ENCODE data around the gene CALCOCO1.
"Not testable (repeated sequence)": the region's sequence is repeated elsewhere in the genome, so short reads cannot be mapped to it uniquely, and the experiment has no call there.

CALCOCO1 gene, protein sequence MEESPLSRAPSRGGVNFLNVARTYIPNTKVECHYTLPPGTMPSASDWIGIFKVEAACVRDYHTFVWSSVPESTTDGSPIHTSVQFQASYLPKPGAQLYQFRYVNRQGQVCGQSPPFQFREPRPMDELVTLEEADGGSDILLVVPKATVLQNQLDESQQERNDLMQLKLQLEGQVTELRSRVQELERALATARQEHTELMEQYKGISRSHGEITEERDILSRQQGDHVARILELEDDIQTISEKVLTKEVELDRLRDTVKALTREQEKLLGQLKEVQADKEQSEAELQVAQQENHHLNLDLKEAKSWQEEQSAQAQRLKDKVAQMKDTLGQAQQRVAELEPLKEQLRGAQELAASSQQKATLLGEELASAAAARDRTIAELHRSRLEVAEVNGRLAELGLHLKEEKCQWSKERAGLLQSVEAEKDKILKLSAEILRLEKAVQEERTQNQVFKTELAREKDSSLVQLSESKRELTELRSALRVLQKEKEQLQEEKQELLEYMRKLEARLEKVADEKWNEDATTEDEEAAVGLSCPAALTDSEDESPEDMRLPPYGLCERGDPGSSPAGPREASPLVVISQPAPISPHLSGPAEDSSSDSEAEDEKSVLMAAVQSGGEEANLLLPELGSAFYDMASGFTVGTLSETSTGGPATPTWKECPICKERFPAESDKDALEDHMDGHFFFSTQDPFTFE

DNA sequence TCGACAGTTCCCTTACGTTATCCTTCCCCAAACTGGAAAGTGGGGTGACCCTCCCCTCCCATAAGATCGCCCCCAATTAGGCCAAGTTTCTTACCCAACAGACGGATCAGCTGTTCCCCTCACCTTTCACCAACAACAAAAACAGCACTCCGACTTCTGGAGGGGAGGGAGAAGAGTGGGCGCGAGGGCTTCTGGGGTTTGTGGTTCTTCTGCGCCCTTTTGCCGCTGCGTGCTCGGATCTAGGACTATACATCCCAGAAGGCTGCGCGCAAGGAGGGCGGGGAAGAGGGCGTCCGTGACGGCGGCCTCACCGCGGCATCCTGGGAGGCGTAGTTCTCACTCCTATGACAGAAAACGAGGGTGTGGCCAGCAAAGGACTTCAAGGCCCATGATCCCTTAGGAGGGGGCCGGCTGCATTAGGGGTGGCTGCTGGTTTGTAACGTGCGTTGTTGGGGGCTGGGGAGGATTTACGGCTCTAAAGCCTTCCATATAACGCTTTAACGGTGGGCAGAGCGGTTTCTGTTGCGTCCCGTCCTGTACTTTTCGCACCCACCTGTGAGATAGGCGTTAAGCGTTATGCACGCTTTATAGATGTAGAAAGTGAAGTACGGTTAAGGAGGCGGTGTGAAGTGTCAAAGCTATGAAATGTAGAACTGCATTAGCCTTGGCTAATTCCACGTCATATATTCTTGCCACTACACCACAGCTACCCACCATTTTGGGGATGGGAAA is at the start of gene CALCOCO1:
Gene CALCOCO1 (minus strand): TSS at position 143 of the 732 bp plus-strand sequence. CDS start 2,210 bp downstream, outside the sequence.
- peak; percentile 96 for DNase-seq (ENCODE audit: low spot score)

DNA sequence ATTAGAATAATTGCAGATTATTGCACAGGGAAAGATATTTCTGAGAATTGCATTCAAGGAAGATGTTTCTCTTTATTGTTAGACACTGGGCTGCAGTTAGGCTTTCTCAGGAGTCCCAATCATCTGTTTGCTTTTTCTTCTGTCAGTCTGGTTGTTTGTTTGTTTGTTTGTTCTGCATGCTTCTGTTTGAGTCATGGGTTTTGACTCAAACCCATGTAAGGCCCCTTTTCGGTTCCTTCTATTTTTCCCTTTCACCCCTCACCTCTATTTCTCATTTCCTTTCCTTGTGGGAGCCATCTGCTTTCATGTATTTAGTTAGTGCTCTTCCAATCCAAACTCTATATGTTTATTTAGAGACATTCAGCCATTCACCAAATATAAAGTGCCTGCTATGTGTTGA is 49.6 kb upstream of the CALCOCO1 start:
- DNase-seq (ENCODE audit: low spot score) = no peak

DNA sequence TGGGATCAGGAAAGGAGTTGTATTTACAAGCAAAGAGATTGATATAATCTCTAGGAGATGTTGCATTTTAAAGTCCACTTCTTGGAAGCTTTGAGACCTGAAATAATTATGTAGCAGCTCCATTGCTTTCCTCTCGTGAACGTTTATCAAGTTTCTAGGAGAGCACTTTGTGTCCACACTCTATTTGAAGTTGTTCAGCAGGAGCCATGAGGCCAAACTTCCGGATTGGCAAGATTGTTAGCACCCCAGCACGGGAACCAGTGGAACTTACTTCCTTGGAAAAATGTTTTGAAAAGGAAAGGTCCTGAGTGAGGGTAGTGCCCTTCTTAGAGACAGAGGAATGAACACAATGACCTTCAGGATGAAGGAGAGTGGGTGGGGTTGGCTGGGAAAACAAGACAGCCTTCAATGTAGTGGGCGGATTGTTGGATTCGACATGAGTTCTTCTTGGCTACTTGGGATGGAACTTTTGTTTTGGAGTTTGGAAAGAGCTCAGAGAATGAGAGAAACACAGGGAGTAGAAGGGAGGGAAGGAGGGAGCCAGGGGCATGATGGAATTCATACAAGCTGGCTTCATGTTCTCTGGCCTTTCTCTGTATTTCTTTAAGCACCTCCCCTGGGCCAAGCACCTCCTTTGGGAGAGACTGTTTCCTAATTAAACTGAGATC is 48.4 kb upstream of the CALCOCO1 start:
- no peak for DNase-seq (ENCODE audit: low spot score)

DNA sequence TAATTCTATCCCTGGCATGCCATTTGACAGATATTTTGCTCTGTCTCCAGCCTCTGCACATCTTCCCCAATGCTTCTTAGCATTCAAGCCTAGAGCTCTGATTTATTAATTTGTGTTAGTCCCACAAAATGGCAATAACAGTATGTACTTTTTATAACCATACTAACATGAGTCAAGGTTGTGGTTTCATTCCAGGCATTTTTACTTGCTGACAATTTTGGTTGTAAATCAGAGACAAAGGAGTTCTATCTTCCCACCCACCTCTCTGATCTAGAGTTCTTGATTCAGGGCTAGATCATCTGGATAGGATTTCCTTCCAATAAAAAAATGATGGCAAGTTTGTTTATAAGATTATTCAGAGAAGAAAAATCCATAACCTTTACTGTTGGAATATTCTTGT is 43.0 kb upstream of the CALCOCO1 start:
- peak; percentile 58 for DNase-seq (ENCODE audit: low spot score)

DNA sequence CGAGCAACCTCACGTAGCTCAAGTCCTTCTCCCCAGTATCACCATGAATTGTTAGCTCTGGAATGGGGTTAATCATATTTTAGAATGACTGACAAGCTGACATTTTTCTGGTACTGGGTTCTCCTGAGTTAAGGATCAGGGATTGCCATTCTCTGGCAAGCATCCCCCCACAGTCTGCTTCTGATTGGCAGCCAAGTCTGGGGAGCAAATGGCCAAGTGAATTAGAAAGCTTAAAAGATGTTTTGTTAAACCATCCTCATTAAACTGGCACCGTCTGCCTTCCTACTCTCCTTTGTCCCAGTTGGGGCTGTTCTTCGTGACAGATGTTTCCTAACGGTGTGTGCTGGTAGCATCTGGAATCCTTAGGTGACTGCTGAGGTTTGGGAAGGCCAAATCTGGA is 41.7 kb upstream of the CALCOCO1 start:
- no peak for DNase-seq (ENCODE audit: low spot score)

DNA sequence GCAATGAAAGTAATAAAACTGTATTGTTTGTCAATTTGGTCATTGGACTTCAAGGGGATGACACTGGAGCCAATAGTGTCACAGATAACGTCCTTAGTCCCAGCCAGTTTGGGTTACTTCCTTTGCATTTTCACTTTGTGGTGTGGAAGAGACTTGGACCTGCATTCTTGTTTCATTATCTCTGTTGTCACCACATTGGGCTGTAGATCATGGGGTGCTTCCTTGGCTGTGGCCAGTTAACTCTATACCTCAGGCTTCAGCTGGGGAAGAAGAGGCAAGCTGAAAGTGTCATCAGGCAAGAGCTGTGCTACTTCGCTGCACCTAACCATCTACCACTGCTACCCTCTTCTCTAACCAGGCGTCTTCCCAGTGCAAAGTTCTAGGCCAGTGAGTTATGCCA is 39.6 kb upstream of the CALCOCO1 start:
- no peak for DNase-seq (ENCODE audit: low spot score)

DNA sequence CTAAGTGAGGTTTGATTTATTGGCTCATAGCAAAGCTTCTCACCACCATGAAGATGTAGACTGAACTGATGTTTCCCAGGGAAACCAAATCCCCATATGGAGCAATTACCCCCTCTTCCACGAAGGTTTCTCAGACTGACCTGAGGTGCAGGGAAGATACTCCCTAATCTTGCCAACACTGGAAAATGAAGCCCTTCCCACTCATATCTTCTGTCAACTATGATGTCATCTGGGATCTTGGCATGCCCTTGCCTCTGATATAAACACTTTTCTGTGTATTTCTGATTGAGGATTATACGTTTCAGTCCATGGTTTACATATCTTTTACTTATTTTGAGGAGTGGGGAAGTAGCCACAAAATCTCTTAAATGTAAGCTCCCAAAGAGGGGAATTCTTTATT is 38.6 kb upstream of the CALCOCO1 start:
- DNase-seq (ENCODE audit: low spot score) = no peak

DNA sequence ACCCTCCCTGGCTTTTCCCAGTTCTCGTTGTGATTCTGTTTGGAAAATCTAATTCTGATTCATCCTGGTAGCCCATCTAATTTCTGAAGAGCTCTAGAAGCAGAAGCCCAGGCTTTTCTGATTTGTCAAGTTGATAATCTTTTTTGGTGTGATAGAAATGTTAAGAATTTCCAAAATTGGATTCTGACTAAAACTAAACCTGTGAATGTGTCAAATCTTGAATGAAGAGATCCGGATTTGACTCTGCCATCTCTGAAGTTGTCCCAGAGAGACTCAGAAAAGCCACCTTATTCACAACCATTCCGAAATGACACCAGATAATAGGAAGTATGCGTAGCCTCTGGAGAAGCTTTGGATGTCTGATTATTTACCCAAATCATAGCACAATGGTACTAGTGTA is 37.4 kb upstream of the CALCOCO1 start:
- no peak for DNase-seq (ENCODE audit: low spot score)

DNA sequence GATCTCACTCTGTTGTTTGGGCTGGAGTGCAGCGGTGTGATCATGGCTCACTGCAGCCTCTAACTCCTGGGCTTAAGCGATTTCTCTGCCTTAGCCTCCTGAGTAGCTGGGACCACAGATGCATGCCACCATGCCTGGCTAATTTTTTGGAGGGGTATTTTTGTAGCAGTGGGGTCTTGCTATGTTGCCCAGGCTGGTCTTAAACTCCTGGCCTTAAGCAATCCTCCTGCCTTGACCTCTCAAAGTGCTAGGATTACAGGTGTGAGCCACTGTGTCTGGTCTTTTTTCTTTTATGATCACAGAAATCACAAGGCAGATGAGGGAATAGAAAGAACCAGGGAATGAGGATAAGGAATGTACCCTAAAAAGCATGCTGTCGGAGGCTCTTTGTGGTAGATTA is 35.5 kb upstream of the CALCOCO1 start:
- DNase-seq (ENCODE audit: low spot score) = not testable (repeated sequence)

DNA sequence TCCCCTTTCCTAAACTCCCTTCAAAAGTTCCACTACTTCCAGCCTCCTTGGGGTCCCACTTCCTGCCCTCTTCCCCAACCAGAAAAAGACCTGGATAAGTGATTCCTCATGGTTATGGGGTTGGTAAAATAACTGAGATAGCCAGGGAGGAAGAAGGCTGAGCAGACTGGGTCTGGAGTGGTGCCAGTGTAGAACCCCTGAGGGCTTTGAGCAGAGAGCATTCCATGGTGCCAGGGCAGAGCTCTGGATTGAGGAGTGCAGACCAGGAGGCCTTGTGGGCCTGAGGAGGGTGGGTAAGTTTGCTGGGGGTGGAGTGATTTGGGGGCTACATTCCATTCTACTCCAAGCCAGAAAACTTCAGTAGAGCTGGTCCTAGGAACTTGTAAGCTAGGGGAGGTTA is 34.1 kb upstream of the CALCOCO1 start:
- DNase-seq (ENCODE audit: low spot score) = no peak

DNA sequence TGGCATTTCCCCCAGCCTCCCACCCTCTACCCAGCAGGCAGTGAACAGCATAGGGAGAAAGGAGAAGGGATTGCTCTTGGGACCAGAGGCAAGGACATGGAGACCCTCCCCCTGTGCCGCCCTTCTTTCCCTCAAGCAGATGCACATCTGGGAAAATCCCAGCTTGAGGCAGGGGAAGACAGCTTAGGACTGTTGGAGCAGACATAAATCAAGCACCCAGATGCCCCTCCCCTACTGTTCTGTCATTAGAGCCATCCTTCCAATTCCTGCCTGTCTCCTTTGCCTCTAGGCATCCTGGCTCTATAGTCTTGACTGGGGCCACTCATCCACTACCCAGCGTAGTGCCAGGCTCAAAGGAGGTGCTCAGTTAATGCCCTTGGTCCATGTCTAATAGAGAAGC is 32.0 kb upstream of the CALCOCO1 start:
- no peak for DNase-seq (ENCODE audit: low spot score)

DNA sequence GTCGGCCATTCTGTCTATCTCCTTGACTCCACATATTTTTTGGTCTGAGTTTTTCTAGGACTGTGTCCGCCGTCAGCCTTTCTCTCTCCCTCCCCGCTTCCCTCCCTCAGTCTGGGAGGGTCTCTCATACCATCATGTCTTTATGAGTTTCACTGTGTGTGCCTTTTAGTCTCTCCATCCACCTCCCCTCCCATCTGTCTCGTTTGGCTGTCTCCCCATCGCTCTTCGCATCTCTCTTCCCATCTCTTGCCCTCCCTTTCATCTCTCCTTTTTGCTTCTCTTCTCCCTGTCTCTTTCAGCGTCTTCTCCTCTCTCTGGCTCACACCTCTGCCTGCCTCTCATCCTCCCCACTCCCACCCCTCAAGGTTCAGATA is 31.5 kb upstream of the CALCOCO1 start:
- no peak for DNase-seq (ENCODE audit: low spot score)

DNA sequence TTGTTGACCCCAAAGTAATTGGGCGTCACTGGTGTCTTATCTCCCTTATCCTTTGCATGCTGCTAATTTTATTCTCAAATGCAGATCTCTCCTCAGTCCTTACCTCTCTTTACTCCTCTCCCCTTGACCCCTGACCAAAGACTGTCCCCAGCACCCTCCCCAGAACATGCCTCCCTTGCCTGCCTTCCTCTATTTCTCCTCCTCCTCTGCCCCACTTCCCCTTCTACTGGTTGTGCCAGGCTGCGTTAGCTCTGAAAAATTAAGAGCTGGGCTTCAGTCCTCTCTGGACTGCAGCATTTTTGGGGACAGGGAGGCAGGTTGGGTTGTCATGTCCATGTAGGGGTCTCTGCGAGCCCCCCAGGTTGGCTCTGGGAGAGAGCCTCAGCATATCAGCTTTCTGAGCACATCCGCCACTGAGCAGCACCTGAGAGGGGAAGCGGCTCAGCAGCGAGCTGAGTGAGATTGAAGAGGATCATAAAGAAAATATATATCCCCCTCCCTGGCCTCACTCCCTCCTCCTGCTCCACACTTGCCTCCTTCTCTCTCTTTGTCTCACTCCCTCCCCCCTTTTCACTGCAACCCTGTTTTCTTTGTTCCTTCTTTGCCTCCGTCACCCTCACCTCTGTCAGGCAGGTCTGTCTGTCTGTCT is 31.0 kb upstream of the CALCOCO1 start:
- no peak for DNase-seq (ENCODE audit: low spot score)

DNA sequence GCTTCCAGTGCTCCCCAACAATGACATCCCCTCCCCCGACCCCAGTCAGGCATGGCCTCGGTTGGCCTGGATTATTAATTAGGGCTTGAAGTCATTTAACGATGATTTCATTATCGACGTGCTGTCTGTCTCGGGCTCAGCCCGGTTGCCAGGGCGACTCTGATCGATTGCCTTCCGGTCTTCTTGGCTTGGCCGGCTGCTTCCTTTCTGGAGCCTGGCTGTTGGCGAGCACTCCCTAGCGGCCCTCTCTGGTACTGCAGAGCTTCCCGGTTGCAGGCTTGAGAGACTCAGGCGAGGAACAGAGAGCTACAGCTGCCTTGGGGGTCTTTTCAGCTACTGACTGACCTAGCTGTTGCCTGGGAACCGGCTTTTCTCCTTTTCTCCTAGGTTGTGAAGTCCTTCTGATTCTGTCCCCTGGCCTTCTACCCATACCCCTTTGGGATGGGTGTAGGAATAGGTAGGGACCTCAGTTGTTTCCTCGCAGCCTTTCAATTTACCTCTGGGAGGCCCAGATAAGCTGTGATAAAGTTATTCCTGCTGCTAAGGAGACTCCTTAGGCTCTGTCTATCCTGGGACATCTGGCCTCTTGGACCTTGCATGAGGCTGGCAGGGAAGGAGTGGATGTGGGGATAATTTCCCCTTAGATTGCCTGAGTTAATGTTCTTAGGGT is 30.0 kb upstream of the CALCOCO1 start:
- DNase-seq (ENCODE audit: low spot score) = peak; percentile 84

DNA sequence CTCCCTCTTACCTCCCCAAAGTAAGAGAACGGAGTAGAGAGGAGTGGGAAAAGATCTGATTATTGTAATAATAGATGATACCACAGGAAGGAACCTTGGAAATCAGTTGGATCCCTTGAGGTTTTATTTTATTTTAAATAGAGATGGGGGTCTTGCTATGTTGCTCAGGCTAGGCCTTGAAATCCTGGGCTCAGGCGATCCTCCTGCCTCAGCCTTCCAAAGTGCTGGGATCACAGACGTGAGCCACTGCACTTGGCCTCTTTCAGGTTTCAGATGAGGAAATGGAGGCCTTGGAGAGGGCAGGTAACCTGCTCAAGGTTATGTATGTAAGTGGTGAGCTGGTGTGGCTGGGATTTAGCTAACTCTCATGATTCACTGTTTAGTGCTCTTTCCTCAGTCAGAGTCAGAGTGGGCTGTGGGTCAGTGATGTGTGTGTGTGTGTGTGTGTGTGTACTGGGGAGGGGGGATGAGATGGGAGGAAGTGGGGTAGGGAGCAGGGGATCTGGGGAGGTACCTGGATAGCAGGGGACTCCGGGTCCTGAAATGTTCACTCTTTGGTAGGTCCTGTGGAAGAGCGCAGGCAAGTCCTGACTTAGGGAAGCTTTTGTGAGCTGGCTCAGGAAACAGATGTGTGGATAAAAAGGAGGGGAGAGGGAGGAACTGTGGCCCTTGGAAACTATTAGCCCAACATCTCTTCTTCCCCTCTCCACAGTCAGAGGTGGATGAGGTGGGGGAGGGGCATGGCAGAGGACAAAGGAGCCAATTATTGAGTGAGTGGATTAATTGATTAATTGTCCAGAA is 29.2 kb upstream of the CALCOCO1 start:
- no peak for DNase-seq (ENCODE audit: low spot score)

DNA sequence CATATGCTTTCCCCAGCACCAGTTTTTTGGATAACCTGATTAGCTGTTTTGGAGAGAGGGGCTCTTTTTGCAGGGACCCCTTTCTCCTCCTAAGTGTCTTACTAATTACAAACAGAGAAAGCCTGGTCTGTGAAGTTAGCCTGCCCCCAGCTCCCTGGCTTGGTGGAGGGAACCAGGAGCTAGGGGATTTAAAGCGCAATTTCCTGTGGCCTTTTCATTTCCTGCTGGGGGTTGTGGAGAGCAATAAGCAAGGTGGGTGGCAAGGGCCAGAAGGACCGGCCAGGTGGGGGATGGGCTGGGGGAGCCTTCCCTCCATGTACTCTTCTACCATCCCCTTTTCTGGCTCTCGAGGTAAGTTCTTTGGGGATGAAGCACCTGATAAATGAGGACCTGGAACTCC is 28.6 kb upstream of the CALCOCO1 start:
- no peak for DNase-seq (ENCODE audit: low spot score)

DNA sequence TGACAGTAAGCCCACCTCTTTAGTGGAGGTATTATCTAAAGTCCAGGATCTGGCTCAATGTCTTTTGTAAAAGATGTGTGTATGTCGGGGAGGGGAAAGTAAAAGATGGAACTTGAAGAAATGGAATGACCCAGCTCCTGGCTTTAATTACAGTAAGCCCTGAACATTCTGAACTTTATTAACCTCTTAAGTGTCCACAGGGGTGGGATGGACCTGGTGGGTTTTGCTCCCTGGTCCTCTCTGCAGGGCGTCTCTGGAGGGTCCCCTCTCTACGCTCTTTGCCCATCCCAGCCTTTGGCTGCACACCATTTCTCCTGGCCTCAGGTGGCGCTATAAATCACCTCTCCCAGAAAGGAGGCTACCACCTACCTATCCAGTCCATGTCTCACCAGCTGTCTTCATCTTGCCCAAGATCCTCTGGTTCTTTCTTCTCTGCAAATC is 28.2 kb upstream of the CALCOCO1 start:
- DNase-seq (ENCODE audit: low spot score) = no peak

DNA sequence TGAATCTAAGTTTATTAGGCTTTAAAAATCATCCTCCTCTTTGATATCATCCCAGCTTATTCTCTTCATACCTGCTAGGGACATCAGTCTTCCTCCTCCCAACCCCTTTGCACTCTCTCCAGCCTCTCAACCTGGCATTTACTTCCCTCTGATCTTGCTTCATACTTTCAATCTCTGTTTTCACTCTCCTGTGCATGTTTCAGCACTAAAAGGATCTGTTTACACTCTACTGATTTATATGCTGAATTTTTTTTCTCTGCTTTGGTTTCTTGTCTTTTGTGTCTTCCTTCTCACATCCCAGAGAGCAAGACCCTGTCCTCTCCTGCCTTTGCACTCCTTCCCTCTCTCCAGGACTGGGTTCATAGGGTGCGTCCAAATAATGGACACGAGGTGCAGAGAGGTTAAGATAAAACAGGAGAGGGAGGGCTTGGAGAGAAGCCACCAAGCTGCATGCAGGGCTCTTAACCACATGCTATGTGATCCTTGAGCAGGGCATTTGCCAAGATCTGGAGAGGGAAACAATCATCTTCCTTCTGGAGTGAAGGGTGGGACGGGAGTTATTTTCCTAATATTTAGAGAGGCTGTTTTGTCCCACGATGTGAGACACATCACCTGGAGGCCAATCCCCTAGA is 27.5 kb upstream of the CALCOCO1 start:
- no peak for DNase-seq (ENCODE audit: low spot score)

DNA sequence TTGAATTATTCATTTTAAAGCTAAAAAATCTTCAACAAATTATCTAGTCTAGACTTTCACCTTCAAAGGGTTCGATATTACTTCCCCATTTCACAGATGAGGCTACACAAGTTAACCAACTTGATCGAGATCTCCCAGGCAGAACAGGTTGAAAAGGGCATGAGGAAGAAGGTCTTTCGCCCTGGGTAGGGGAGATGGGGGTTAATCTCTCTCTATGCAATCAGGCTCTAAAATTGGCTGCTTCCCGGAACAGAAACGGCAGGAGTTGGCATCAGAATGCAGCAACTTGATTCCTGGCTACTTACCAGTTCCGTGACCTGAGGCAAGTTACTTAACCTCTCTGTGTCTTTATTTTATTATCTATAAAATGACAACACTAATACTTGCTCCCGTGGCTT is 26.9 kb upstream of the CALCOCO1 start:
- no peak for DNase-seq (ENCODE audit: low spot score)

DNA sequence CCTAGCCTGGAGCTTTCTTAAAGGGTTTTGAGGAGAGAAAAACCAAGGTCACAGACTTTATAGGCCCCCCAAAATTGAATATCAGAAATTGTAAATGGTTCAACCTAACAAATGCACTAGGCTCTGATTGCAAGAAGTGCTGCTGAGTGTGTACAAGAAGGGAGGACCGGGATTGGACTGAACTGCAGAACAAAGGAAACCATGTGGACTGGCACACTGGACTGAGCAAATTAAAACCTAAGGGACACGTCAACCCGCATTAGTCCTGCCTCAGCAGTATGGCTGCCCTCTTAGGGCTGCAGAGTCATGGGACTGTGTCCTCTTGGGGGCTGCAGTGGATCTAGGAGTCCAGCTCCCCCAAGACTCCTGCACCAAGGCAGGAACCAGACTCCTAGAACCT is 25.4 kb upstream of the CALCOCO1 start:
- no peak for DNase-seq (ENCODE audit: low spot score)
